Measurements from ENCODE around the gene PPP6C. TPM values are rescaled to one million over a fixed set of nuclear protein-coding genes. Genes with fewer than 3 reads are reported as not detected.
"Not testable (repeated sequence)": the region's sequence is repeated elsewhere in the genome, so short reads cannot be mapped to it uniquely, and the experiment has no call there.

The PPP6C gene
- total RNA-seq, 6 experiments from 2014 or later: 35.2 to 47.1 (median 40.8) TPM

GRCh38 chr9:125190361-125190801, 778 bp upstream of the PPP6C start:
- TF ChIP-seq CTCF (IDR thresholded peaks at IDR 0.05): no peak
- no peaks in the 10 kb centered on the region for H3K9me3 Mint-ChIP-seq
- H3K36me3 Mint-ChIP-seq (ENCODE audit: low read depth): no peaks in the 10 kb centered on the region
- no peaks in the 10 kb centered on the region for H3K27me3 Mint-ChIP-seq (ENCODE audit: insufficient read depth)
- peaks cover 19% of the 10 kb centered on the region for H3K4me1 Mint-ChIP-seq (ENCODE audit: low read depth)
- peak overlapping the region; percentile 99 for H3K4me3 Mint-ChIP-seq
- peak overlapping the region; percentile 92 for H3K27ac Mint-ChIP-seq
- DNase-seq: no peak

- Mint-ChIP-seq H3K27ac (peak overlapping the region; percentile 92), H3K4me1 (ENCODE audit: low read depth) (peaks cover 19% of the 10 kb centered on the region), H3K36me3 (ENCODE audit: low read depth) (no peaks in the 10 kb centered on the region), H3K9me3 (no peaks in the 10 kb centered on the region), H3K27me3 (ENCODE audit: insufficient read depth) (no peaks in the 10 kb centered on the region), H3K4me3 (peak overlapping the region; percentile 99)
- no peak for DNase-seq
- TF ChIP-seq CTCF (IDR thresholded peaks at IDR 0.05): no peak
These were observed 617 bp downstream of the PPP6C start for GRCh38 chr9:125189011-125189360.

DNA sequence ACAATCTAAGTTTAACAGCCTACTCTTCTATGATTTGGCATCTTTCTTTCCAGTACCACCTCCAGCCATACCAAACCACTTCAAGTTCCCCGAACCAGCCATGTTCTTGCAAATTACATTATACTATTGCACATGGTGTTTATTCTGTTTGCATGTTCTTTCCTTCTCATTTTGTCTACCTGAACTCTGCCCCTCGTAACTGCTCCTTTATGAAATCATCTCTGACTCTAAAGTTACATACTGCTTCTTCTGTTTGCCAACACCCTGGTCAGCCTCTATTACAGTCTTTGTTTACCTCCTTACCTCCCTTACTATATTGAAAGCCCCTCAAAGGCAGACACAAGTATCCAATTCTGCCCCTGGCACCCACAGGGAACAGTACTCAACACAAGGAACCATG, 6.0 kb downstream of the PPP6C start:
- Mint-ChIP-seq H3K4me3 (no peak overlapping the region), H3K4me1 (ENCODE audit: low read depth) (peaks cover 27% of the 10 kb centered on the region), H3K9me3 (no peaks in the 10 kb centered on the region), H3K27ac (no peak overlapping the region), H3K27me3 (ENCODE audit: insufficient read depth) (no peaks in the 10 kb centered on the region), H3K36me3 (ENCODE audit: low read depth) (peaks cover 5% of the 10 kb centered on the region; the same call in 1 of the 2 replicates)
- no peak for DNase-seq
- TF ChIP-seq CTCF (IDR thresholded peaks at IDR 0.05): no peak

DNA sequence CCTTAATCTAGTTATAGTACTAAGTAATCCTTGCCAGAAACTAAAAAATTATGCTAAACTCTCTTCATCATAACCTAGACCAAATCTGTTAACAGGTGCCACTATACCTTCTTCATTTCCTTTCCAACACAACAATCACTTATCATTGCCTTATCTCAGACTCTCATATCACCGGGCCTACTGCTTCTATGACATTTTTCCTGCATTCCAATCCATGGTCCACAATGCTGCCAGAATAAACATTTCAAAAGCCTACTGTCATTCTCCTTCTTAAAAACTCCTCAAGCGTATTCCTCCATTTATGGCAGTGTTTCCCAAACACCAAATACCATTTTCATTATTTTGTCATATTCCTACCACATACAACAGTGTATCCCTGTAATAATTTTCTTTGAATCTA, 6.5 kb downstream of the PPP6C start:
- no peak for DNase-seq
- Mint-ChIP-seq H3K36me3 (ENCODE audit: low read depth) (peaks cover 9% of the 10 kb centered on the region; the same call in 1 of the 2 replicates), H3K27me3 (ENCODE audit: insufficient read depth) (no peaks in the 10 kb centered on the region), H3K4me1 (ENCODE audit: low read depth) (peaks cover 27% of the 10 kb centered on the region), H3K4me3 (no peak overlapping the region), H3K9me3 (no peaks in the 10 kb centered on the region), H3K27ac (no peak overlapping the region)
- TF ChIP-seq CTCF (IDR thresholded peaks at IDR 0.05): no peak

- H3K27me3 Mint-ChIP-seq (ENCODE audit: insufficient read depth): not testable (repeated sequence)
These were observed 7.8 kb downstream of the PPP6C start for GRCh38 chr9:125181756-125182155.

DNA sequence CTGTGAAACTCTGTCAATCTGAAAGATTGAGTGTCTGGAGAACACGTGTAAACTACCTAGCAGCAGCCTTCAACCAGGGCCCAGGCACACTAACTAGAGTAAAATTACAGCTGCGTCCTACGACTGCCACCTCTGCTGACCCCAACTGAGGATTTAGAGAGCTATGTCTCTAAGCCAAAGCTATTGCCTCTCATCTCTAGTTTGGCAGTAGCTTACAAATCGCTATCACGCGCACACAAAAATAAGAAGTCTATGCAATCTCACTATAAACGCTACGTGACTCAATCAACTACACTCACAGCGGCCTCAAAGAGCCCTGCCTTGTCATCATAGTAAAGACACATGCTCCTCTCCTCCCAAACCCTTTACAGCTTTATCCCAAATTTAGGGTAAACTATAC, 8.7 kb downstream of the PPP6C start:
- H3K4me3 Mint-ChIP-seq: no peak overlapping the region
- peaks cover 39% of the 10 kb centered on the region for H3K4me1 Mint-ChIP-seq (ENCODE audit: low read depth)
- TF ChIP-seq CTCF (IDR thresholded peaks at IDR 0.05): no peak
- peaks cover 14% of the 10 kb centered on the region; the same call in 1 of the 2 replicates for H3K36me3 Mint-ChIP-seq (ENCODE audit: low read depth)
- no peak overlapping the region for H3K27ac Mint-ChIP-seq
- no peaks in the 10 kb centered on the region for H3K9me3 Mint-ChIP-seq
- H3K27me3 Mint-ChIP-seq (ENCODE audit: insufficient read depth): no peaks in the 10 kb centered on the region
- DNase-seq: no peak

More at GRCh38 chr9:125181756-125182155, 7.8 kb downstream of the PPP6C start:
- H3K4me3 Mint-ChIP-seq, H3K9me3 Mint-ChIP-seq, DNase-seq, H3K27ac Mint-ChIP-seq: not testable (repeated sequence)
- H3K36me3 Mint-ChIP-seq (ENCODE audit: low read depth): peaks cover 11% of the 10 kb centered on the region; the same call in 1 of the 2 replicates
- H3K4me1 Mint-ChIP-seq (ENCODE audit: low read depth): peaks cover 31% of the 10 kb centered on the region

DNA sequence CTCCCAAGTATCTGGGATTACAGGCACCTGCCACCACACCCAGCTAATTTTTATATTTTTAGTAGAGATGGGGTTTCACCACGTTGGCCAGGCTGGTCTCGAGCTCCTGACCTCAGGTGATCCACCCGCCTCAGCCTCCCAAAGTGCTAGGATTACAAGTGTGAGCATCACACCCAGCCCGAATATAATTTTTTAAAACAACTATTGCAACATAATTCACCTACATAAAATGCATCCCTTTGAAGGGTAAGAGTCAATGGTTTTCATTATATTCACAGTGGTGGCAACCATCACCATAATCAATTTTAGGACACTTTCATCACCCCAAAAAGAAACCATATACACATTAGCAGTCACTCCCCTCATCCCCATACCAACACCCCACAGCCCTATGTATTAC, 9.8 kb downstream of the PPP6C start:
- peaks cover 17% of the 10 kb centered on the region; the same call in 1 of the 2 replicates for H3K36me3 Mint-ChIP-seq (ENCODE audit: low read depth)
- H3K27me3 Mint-ChIP-seq (ENCODE audit: insufficient read depth); H3K9me3 Mint-ChIP-seq; DNase-seq; H3K27ac Mint-ChIP-seq; H3K4me3 Mint-ChIP-seq: not testable (repeated sequence)
- H3K4me1 Mint-ChIP-seq (ENCODE audit: low read depth): peaks cover 43% of the 10 kb centered on the region
